Suppressor macrophage (primary cell): ENCODE data around the gene NPHP1.
"Not testable (repeated sequence)": the region's sequence is repeated elsewhere in the genome, so short reads cannot be mapped to it uniquely, and the experiment has no call there.

Experiments used
- DNase-seq, 4 experiments: peaks; one replicate each; pipeline ENCODE4 v3.0.0-alpha.2; 2020 to 2022
- total RNA-seq, 17 experiments: gene quantifications; one replicate each; lab custom pipeline; 2026; ENCODE audit warnings: mixed read lengths in 6 of 17, inconsistent platforms in 3 of 17; lab: John Stamatoyannopoulos, UW

Gene NPHP1
- total RNA-seq: 0.28 to 9.1 (median 1.2) reads per million in 17 experiments

- peak; percentile 93 to 96 (median 94) for DNase-seq
Measured at GRCh38 chr2:110204408-110205385, at the start of gene NPHP1. Gene NPHP1 (minus strand): TSS chr2:110205013. CDS start chr2:110204968, 45 bp downstream.

DNA sequence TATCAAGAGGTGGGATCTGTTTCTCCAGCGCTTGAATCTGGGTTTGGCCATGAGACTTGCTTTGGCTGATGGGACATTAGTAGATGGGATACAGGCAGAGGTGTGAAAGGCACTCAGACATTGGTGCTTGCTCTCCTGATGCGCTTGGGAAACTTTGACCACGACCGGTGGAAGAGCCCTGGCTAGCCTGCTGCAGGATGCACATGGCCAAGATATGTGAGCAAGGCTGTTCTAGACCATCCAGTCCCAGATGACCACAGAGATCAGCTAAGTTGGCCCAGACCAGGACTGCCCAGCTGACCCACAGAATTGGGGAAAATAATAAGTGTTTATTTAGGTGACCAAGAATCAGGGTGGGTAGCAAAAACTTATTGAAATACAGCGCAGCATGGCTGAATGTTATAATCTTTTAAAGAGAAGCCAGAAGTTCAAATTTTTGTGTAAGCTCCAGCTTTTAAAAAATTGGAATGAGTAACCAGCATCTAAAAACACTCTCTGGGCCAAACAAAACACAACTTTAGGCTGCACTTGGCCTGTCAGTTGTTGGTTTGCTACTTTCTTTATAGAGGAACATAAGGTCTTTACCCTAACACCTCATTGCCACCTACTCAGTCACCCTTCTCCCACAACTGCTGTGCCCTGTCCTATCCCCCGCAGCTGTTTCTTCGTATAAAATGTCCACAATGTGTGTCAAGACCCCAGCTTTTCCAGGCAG is 43.4 kb upstream of the NPHP1 start:
- DNase-seq: not testable (repeated sequence)

- DNase-seq: not testable (repeated sequence)
Measured at GRCh38 chr2:110245488-110246435, 40.9 kb upstream of the NPHP1 start.

DNA sequence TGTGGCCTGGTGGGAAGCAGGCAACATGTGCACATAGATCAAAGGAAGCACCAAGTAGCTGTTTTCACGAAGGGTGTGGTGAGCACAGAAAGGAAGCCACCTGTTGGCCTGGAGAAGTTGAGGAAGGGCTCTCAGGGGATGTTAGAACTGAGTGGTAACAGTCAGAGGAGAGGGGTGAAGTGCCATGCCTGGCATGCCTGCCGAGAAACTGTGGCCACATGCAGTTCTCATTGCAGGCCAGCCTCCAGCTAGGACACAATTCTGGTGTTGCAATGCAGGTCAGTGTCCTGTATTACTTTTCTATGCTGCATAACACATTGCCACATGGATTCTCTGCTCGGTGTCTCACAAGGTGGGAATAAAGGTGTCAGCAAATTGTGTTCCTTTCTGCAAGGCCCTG is 38.5 kb upstream of the NPHP1 start:
- DNase-seq: not testable (repeated sequence)

DNA sequence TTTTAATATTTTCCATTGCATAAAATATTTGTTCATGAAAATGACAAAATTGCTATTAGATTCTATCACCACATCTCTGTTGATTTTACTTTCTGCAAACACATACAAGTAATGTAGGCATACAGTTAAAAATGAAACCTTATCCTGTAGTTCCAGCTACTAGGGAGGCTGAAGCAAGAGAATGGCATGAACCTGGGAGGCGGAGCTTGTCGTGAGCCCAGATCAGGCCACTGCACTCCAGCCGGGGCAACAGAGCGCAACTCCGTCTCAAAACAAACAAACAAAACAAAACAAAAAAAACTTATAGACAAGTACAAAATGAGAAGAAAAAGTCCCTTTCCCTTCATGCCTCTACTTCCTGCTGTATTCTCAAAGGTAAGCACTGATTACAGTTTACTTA is 29.7 kb upstream of the NPHP1 start:
- DNase-seq: not testable (repeated sequence)

- not testable (repeated sequence) for DNase-seq
Measured at GRCh38 chr2:110229886-110230285, 25.1 kb upstream of the NPHP1 start.

- not testable (repeated sequence) for DNase-seq
Measured at GRCh38 chr2:110222626-110223025, 17.8 kb upstream of the NPHP1 start.

- no peak for DNase-seq
Measured at GRCh38 chr2:110221938-110222337, 17.1 kb upstream of the NPHP1 start.

DNA sequence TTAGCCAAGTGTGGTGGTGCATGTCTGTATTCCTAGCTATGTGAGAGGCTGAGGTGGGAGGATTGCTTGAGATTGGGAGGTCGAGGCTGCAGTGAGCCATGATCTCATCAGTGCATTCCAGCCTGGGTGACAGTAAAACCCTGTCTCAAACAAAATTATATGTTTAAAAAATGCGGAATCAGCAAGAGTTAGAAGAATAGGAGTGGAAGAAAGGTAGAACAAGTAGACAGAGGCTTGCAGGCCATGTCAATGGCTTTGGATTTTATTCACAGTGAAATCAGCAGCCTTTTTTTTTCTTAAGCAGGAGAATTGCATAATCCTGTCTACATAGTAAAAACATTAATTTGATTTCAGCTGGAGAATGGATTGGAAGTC is 15.4 kb upstream of the NPHP1 start:
- DNase-seq: no peak

DNA sequence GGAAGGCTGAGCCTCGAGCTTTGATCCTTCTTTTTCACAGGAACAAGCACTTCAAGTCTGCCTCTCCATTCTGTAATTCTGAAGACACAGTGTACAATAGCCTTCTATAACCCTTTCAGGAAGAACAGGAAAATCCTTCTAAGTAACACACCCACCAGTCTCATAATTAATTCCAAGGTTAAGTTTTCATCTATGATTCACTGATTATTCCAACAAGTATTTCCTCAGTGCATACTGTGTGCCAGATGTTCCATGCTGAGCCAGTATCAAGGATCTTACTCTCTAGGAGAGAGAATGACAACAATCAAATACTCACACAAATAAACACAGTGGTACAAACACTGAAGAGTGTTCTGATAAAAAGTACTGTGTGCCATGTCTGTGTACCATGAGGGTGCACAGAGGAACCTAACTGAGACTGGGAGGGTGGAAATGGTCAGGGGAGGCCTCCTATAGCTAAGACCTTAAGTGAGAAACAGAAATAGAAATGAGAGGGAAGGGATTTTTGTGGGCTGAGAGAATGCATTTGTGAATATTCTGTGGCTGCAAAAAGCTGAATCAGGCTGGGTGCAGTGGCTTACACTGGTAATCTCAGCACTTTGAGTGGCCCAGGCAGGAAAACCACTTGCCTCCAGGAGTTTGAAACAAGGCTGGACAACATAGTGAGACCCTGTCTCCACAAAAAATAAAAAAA is 14.8 kb upstream of the NPHP1 start:
- DNase-seq: no peak

- not testable (repeated sequence) for DNase-seq
Measured at GRCh38 chr2:110218889-110219288, 14.1 kb upstream of the NPHP1 start.

DNA sequence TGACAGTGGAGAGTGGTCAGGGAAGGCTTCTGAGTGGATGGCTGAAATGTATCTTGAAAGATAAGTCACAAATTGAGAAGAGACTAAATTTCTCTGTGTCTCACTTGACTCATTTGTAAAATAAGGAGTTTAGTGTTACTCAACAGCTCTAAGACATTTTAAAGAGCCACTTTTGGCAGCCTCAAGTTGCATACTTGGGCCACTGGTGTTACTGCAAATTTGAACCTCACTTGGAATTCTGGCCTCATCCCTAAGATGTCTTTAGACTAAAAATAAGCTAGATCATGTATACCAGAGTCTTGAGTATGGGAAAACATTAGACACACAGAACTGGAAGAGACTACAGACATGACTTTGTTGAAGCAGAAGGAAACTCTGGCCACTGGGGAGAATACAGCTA is 12.0 kb upstream of the NPHP1 start:
- DNase-seq: no peak

DNA sequence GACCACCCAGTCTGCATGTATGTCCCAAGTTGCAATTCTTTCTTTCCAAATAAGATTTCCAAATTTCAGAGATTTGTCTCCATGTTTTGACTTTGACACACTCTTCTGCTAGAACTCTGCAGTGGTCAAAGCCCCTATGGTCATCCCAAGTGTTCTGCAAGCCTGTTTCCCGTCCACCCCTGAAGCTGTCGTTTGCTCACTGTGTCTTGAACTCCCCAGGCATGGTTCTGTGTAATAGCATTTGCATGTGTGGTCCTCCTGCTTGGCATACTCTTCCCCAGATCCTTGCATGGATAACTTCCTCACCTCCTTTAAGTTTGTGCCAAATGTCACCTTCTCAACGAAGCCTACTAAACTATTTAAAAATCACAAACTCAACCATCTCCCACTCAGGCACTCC is 11.4 kb upstream of the NPHP1 start:
- DNase-seq: no peak

DNA sequence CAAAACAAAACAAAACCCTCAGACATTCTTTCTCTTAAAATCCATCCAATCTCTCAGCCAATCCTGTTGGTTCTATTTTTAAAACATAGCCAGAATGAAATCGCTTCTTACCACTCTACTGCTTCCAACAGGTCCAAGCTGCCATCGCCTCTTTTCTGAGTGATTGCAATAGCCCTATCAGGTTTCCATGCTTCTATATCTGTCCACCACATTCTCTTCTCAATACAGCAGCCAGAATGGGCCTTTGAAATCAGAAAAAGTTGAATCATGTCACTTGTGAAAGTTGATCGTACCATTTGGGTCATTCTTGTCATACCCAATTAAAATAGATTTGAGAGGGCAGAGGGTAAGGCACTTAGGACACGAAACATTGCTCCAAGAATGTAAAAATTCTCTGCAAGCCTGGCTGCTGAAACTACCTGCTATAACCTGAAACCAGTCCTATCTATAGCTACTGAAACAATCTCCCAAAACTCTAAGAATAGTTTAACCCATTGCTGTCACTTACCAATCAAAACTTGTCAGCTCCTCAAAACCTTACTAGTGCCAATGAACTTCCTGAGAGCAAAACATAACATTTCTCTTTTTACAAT is 10.8 kb upstream of the NPHP1 start:
- DNase-seq: no peak

DNA sequence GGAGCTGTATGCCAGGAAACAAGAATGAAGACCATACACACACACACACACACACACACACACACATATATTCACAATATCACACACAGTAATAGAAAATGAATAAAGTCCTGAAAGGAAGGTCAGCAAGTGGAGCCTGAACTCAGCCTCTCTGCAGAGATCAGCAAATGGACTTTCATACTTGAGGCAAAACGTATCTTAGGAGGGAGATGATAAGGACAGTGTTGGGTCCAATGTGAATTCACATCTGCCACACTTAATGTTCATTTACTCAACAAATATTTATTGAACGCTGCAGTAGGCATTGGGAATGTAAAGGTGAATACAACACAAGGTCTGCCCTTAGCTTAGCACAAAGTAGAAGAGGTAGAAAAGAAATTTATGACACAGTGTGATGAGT is 10.3 kb upstream of the NPHP1 start:
- DNase-seq: no peak

DNA sequence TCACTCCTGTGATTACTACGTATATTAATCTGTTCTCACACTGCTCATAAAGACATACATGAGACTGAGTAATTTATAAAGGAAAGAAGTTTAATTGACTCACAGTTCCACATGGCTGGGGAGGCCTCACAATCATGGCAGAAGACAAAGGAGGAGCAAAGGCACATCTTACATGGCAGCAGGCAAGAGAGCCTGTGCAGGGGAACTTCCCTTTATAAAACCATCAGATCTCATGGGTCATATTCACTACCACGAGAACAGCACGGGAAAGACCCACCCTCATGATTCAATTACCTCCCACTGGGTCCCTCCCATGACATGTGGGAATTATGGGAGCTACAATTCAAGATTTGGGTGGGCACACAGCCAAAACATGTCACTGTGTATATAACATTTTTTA is 8.7 kb upstream of the NPHP1 start:
- not testable (repeated sequence) for DNase-seq

GRCh38 chr2:110211938-110212858 is 7.4 kb upstream of the NPHP1 start, which contains the start of gene MTLN:
Gene MTLN (minus strand): TSS chr2:110212547. CDS start chr2:110212525, 22 bp downstream.
- peak; percentile 81 to 91 (median 88) for DNase-seq

- DNase-seq: no peak
Measured at GRCh38 chr2:110205660-110206455, 1.0 kb upstream of the NPHP1 start.

DNA sequence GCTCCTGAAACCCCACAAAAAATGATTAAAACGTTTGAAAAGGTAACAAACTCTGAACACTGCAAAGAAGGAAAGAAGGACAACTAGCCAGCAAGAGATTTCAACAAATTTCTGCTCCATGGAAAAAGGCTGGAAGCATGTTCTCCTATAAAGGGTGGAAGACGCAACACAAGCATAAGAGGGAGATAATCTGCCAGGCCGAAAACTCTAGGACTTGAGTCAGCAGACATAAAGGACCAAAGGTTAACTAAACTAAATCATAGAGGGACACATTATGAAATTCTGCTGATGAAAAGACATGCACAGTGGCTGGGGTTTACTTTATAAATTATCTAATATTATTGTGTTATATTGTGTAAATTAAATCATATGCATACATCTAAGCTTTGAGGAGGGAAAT is 6.8 kb downstream of the NPHP1 start:
- DNase-seq: no peak
